Neuron (in vitro differentiated cells): Measurements from ENCODE around the gene GABRG2.

ENCODE experiments used
- H2AFZ ChIP-seq: one replicate; pipeline ENCODE4 v1.6.1; 2013; ENCODE audit warnings: low read depth, mild to moderate bottlenecking, inconsistent platforms, low read length, moderate library complexity
- H3K27me3 ChIP-seq: one replicate; pipeline ENCODE4 v1.6.1; 2013; ENCODE audit warnings: low read length; ENCODE audit not compliant: insufficient read depth
- H3K36me3 ChIP-seq: one replicate; pipeline ENCODE4 v1.6.1; 2013; ENCODE audit warnings: low read length; ENCODE audit not compliant: insufficient read depth
- H3K4me1 ChIP-seq: one replicate; pipeline ENCODE4 v1.6.1; 2013; ENCODE audit warnings: low read length; ENCODE audit not compliant: insufficient read depth
- H3K4me3 ChIP-seq: 2 replicates; pipeline ENCODE4 v1.5.1; 2013; ENCODE audit warnings: mild to moderate bottlenecking, low read length, moderate library complexity
- H3K9me3 ChIP-seq: one replicate; pipeline ENCODE4 v1.6.1; 2013; ENCODE audit warnings: low read length

Gene GABRG2

GRCh38 chr5:162119801-162120200 is 52.2 kb downstream of the GABRG2 start:
- Histone ChIP-seq H3K4me3 (no peak overlapping the region), H3K4me1 (no peaks in the 10 kb centered on the region), H3K9me3 (no peaks in the 10 kb centered on the region), H2AFZ (no peak overlapping the region), H3K36me3 (no peaks in the 10 kb centered on the region), H3K27me3 (no peaks in the 10 kb centered on the region)

- no peaks in the 10 kb centered on the region for H3K9me3 ChIP-seq
- H3K36me3 ChIP-seq = no peaks in the 10 kb centered on the region
- H3K4me3 ChIP-seq = no peak overlapping the region
- H3K27me3 ChIP-seq = no peaks in the 10 kb centered on the region
- no peaks in the 10 kb centered on the region for H3K4me1 ChIP-seq
- no peak overlapping the region for H2AFZ ChIP-seq
These were observed 60.5 kb downstream of the GABRG2 start for GRCh38 chr5:162128117-162128516.

- Histone ChIP-seq H2AFZ (no peak overlapping the region), H3K36me3 (no peaks in the 10 kb centered on the region), H3K4me1 (no peaks in the 10 kb centered on the region), H3K4me3 (no peak overlapping the region), H3K27me3 (no peaks in the 10 kb centered on the region), H3K9me3 (no peaks in the 10 kb centered on the region)
These were observed 64.8 kb downstream of the GABRG2 start for GRCh38 chr5:162132348-162132747.

GRCh38 chr5:162139190-162139589 is 71.6 kb downstream of the GABRG2 start:
- Histone ChIP-seq H3K36me3 (no peaks in the 10 kb centered on the region), H2AFZ (no peak overlapping the region), H3K4me1 (no peaks in the 10 kb centered on the region), H3K27me3 (no peaks in the 10 kb centered on the region), H3K9me3 (no peaks in the 10 kb centered on the region), H3K4me3 (no peak overlapping the region)

- Histone ChIP-seq H3K9me3 (no peaks in the 10 kb centered on the region), H3K4me3 (no peak overlapping the region), H3K4me1 (no peaks in the 10 kb centered on the region), H2AFZ (no peak overlapping the region), H3K36me3 (no peaks in the 10 kb centered on the region), H3K27me3 (no peaks in the 10 kb centered on the region)
These were observed 86.7 kb downstream of the GABRG2 start for GRCh38 chr5:162154242-162154641.

- no peak overlapping the region for H2AFZ ChIP-seq
- H3K9me3 ChIP-seq = no peaks in the 10 kb centered on the region
- no peaks in the 10 kb centered on the region for H3K27me3 ChIP-seq
- no peak overlapping the region for H3K4me3 ChIP-seq
- H3K36me3 ChIP-seq = no peaks in the 10 kb centered on the region
- no peaks in the 10 kb centered on the region for H3K4me1 ChIP-seq
These were observed 92.8 kb downstream of the GABRG2 start for GRCh38 chr5:162160401-162160800.

GRCh38 chr5:162163663-162164062 is 96.1 kb downstream of the GABRG2 start:
- H2AFZ ChIP-seq = no peak overlapping the region
- no peak overlapping the region for H3K4me3 ChIP-seq
- H3K27me3 ChIP-seq = no peaks in the 10 kb centered on the region
- H3K36me3 ChIP-seq = no peaks in the 10 kb centered on the region
- no peaks in the 10 kb centered on the region for H3K4me1 ChIP-seq
- no peaks in the 10 kb centered on the region for H3K9me3 ChIP-seq

GRCh38 chr5:162174358-162174974 is 106.9 kb downstream of the GABRG2 start:
- Histone ChIP-seq H3K9me3 (no peaks in the 10 kb centered on the region), H3K27me3 (no peaks in the 10 kb centered on the region), H3K4me1 (no peaks in the 10 kb centered on the region), H2AFZ (no peak overlapping the region), H3K36me3 (no peaks in the 10 kb centered on the region), H3K4me3 (no peak overlapping the region)

GRCh38 chr5:162187371-162187770 is 119.8 kb downstream of the GABRG2 start:
- Histone ChIP-seq H3K36me3 (no peaks in the 10 kb centered on the region), H2AFZ (no peak overlapping the region), H3K27me3 (no peaks in the 10 kb centered on the region), H3K9me3 (no peaks in the 10 kb centered on the region), H3K4me1 (no peaks in the 10 kb centered on the region), H3K4me3 (no peak overlapping the region)

GRCh38 chr5:162189719-162190118 is 122.1 kb downstream of the GABRG2 start:
- Histone ChIP-seq H3K4me3 (no peak overlapping the region), H3K4me1 (no peaks in the 10 kb centered on the region), H2AFZ (no peak overlapping the region), H3K9me3 (no peaks in the 10 kb centered on the region), H3K36me3 (no peaks in the 10 kb centered on the region), H3K27me3 (no peaks in the 10 kb centered on the region)

GRCh38 chr5:162193012-162193411 is 125.4 kb downstream of the GABRG2 start:
- H3K4me3 ChIP-seq = no peak overlapping the region
- H3K36me3 ChIP-seq = no peaks in the 10 kb centered on the region
- H3K9me3 ChIP-seq = no peaks in the 10 kb centered on the region
- H3K27me3 ChIP-seq = no peaks in the 10 kb centered on the region
- no peak overlapping the region for H2AFZ ChIP-seq
- no peaks in the 10 kb centered on the region for H3K4me1 ChIP-seq

- Histone ChIP-seq H3K36me3 (no peaks in the 10 kb centered on the region), H3K27me3 (no peaks in the 10 kb centered on the region), H3K4me3 (no peak overlapping the region), H2AFZ (no peak overlapping the region), H3K4me1 (no peaks in the 10 kb centered on the region), H3K9me3 (no peaks in the 10 kb centered on the region)
These were observed 128.8 kb downstream of the GABRG2 start for GRCh38 chr5:162196351-162196750.

GRCh38 chr5:162202285-162202880 is 134.8 kb downstream of the GABRG2 start:
- Histone ChIP-seq H3K36me3 (no peaks in the 10 kb centered on the region), H3K27me3 (no peaks in the 10 kb centered on the region), H3K4me3 (no peak overlapping the region), H3K9me3 (no peaks in the 10 kb centered on the region), H2AFZ (no peak overlapping the region), H3K4me1 (no peaks in the 10 kb centered on the region)
